ENCODE results near the gene PDP2. TPM values are rescaled to one million over a fixed set of nuclear protein-coding genes. Genes with fewer than 3 reads are reported as not detected.
A peak's percentile ranks its signal among the peaks of the same experiment; 100 is the strongest.
"Not testable (repeated sequence)": the region's sequence is repeated elsewhere in the genome, so short reads cannot be mapped to it uniquely, and the experiment has no call there.

The PDP2 gene
- total RNA-seq, 2 donors from 2014 or later: 16.0 to 25.9 TPM

DNA sequence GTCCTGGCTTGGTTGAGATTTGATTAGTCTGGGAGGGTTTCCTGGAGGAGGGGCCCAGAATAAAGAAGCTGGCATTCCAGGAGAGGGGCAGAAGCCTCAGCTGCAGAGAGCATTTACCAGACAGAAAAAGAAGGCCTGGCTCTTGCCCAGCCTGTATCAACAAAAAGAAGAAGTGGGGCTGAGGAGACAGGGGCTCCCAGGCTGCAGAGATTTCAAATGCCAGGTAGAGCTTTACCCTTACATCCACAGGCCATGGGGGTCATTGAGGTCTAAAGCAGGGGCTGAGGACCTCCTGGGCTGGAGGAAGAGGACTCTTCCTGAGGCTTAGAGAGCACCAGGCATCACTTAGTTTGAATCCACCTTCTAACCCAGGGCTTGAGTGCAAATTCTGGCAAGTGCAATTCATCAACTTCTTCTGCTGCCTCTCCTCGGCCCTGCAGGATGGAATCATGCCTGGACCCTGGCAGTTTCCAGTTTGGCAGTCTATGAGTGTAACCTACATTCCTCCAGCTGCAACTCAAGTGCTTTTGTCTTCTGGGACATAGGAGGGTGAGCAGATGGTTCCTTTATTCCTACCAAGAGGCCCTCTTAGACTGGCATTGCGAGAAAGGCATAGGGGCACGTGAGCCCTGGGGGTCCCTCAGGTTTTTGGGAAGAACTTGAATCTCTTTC, 20.8 kb upstream of the PDP2 start:
- no peaks in the 10 kb centered on the region for H3K9me3 ChIP-seq
- no peak for DNase-seq
- H3K9ac ChIP-seq (ENCODE audit: low read depth in 2 of 2, low read length in 2 of 2): no peak overlapping the region

DNA sequence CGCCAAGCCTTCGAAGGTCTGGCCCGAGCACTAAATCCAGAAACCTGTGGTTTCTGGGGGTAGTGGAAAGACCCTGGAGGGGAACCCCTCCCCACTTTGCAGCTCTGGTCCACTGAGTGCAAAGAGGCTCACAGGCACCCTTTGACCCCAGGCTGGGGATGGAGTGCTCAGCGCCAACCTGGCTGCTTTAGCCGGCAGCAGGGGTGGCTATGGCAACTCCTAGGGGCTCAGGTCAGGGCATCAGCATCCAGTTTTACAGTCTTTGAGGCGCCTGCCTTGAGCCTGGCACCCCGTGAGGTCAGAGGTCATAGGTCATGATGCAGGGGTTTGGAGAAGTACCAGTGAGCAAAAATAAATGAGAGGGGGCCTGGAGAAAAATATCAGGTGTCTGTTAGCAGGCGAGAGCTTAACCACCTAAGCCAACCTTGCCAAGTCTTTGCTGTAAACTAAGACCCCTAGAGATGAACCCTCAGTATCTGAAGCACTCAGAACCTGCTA, 18.2 kb upstream of the PDP2 start:
- DNase-seq: no peak
- no peak for TF ChIP-seq CTCF (IDR thresholded peaks at IDR 0.05)
- H3K4me3 ChIP-seq: no peak overlapping the region
- no peaks in the 10 kb centered on the region for H3K9me3 ChIP-seq
- H3K27ac ChIP-seq: no peak overlapping the region
- no peaks in the 10 kb centered on the region for H3K36me3 ChIP-seq
- intact Hi-C loops (cut with DNase I): no loop called here
- no peaks in the 10 kb centered on the region for H3K27me3 ChIP-seq
- no peak overlapping the region for H3K9ac ChIP-seq (ENCODE audit: low read depth in 2 of 2, low read length in 2 of 2)
- no peaks in the 10 kb centered on the region for H3K4me1 ChIP-seq

More for the DNA sequence above, 20.8 kb upstream of the PDP2 start:
- Histone ChIP-seq H3K36me3 (no peaks in the 10 kb centered on the region), H3K4me1 (no peaks in the 10 kb centered on the region), H3K4me3 (no peak overlapping the region), H3K27me3 (no peaks in the 10 kb centered on the region), H3K27ac (no peak overlapping the region)
- no peak for TF ChIP-seq CTCF (IDR thresholded peaks at IDR 0.05)
- intact Hi-C loops (cut with DNase I): loop anchor here (10.0 kb wide), 1 partner anchor 455 kb away; no protein-coding TSS in a partner anchor

DNA sequence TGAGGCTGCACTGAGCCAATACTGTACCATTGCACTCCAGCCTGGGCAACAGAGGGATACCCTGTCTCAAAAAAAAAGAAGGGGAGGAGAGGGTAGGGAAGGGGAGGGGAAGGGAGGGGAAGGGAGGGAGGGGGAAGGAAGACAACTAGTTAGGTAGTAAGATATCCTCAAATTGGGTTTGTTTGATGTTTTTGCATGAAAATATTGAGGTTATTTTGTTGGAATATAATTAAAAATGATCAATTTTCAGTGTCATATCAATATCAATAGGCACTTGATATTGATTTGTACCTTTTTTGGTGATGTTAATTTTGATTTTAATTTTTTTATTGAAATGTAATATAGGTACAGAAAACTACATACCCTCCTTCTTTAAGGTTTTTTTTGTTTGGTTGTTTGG, 16.6 kb upstream of the PDP2 start:
- intact Hi-C loops (cut with DNase I): no loop called here
- TF ChIP-seq CTCF (IDR thresholded peaks at IDR 0.05): no peak
- no peak for DNase-seq

DNA sequence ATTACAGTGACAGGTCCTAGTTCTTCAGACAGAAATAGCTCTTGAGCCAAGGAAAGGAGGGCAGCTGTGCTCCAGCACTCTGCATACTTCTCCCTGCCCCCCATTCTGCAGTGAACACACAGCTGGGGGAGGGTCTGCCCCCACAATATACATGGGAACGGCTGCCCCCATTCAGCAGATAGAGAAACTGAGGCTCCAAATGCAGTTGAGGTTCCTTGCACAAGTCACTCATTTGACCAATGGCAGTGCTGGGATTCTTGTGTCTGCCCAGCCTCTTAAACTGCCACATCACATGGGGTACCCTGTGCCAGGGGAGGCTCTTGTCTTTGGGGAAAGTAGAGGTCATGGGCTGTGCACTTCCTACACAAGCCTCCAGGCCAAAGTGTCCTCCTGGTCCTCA, 10.9 kb upstream of the PDP2 start:
- H3K9me3 ChIP-seq: no peaks in the 10 kb centered on the region
- H3K27ac ChIP-seq: no peak overlapping the region
- intact Hi-C loops (cut with DNase I): loop anchor here (2.0 to 5.0 kb wide), 3 partner anchors 37 to 262 kb away; no protein-coding TSS in a partner anchor
- H3K9ac ChIP-seq (ENCODE audit: low read depth in 2 of 2, low read length in 2 of 2): no peak overlapping the region
- no peak overlapping the region for H3K4me3 ChIP-seq
- no peaks in the 10 kb centered on the region for H3K27me3 ChIP-seq
- no peak for DNase-seq
- H3K4me1 ChIP-seq: peaks cover 5% of the 10 kb centered on the region
- no peak for TF ChIP-seq CTCF (IDR thresholded peaks at IDR 0.05)
- no peaks in the 10 kb centered on the region for H3K36me3 ChIP-seq

More for the DNA sequence above, 16.6 kb upstream of the PDP2 start:
- no peak overlapping the region for H3K9ac ChIP-seq (ENCODE audit: low read depth in 2 of 2, low read length in 2 of 2)
- H3K27me3 ChIP-seq: no peaks in the 10 kb centered on the region
- no peaks in the 10 kb centered on the region for H3K9me3 ChIP-seq
- H3K27ac ChIP-seq: no peak overlapping the region
- H3K36me3 ChIP-seq: no peaks in the 10 kb centered on the region
- no peaks in the 10 kb centered on the region for H3K4me1 ChIP-seq
- no peak overlapping the region for H3K4me3 ChIP-seq

GRCh38 chr16:66871363-66871762, 9.0 kb upstream of the PDP2 start:
- intact Hi-C loops (cut with DNase I); H3K9ac ChIP-seq (ENCODE audit: low read depth in 2 of 2, low read length in 2 of 2); H3K4me1 ChIP-seq; H3K9me3 ChIP-seq; H3K4me3 ChIP-seq; H3K36me3 ChIP-seq; H3K27me3 ChIP-seq: not testable (repeated sequence)
- DNase-seq: peak; percentile 45
- H3K27ac ChIP-seq: peak overlapping the region; percentile 81

DNA sequence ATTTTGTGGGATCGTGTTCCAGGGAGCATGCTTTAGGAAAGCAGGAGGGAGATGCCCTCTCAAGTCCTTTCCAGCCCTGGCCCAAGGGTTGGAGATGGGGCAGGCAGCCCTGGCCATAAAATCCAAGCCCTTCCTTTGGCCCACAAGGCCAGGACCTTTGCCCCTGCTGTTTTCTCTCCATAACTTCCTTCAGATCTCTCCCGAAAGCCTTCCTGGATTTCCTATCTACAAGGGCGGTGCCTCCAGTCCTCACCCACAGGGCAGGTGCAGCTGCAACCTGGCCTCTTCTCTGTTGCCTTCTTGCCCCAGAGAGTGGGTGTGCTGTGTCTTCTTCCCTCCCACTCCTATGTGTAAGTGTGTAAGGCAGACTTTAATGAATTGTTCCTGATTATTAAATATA, 8.5 kb upstream of the PDP2 start:
- Histone ChIP-seq H3K27me3 (no peaks in the 10 kb centered on the region), H3K36me3 (no peaks in the 10 kb centered on the region), H3K27ac (peak overlapping the region; percentile 81), H3K4me3 (no peak overlapping the region), H3K4me1 (peaks cover 5% of the 10 kb centered on the region), H3K9ac (ENCODE audit: low read depth in 2 of 2, low read length in 2 of 2) (no peak overlapping the region), H3K9me3 (no peaks in the 10 kb centered on the region)
- intact Hi-C loops (cut with DNase I): no loop called here
- no peak for TF ChIP-seq CTCF (IDR thresholded peaks at IDR 0.05)
- DNase-seq: peak; percentile 88

Data from colonic mucosa (tissue), 4 donors.